ENCODE measurements around the gene GUCY2D.

GUCY2D gene

GRCh38 chr17:8004899-8005298, 2.5 kb downstream of the GUCY2D start:
- no peak overlapping the region for H3K27ac Mint-ChIP-seq
- DNase-seq (no peak), ATAC-seq (replicated peaks) (no peak)
- no peak overlapping the region for H3K4me3 Mint-ChIP-seq
- peaks cover 0 to 3% of the 10 kb centered on the region in 2 donors for H3K36me3 Mint-ChIP-seq
- peaks cover 40 to 53% of the 10 kb centered on the region in 2 donors for H3K27me3 Mint-ChIP-seq
- peaks cover 4% of the 10 kb centered on the region in 2 donors for H3K9me3 Mint-ChIP-seq
- H3K4me1 Mint-ChIP-seq: peaks cover 11% of the 10 kb centered on the region in 2 donors

- H3K9me3 Mint-ChIP-seq: peaks cover 4% of the 10 kb centered on the region in 2 donors
- no peak overlapping the region for H3K27ac Mint-ChIP-seq
- peaks cover 11% of the 10 kb centered on the region in 2 donors for H3K4me1 Mint-ChIP-seq
- no peak overlapping the region for H3K4me3 Mint-ChIP-seq
- no peak for DNase-seq
- no peak for ATAC-seq (replicated peaks)
- H3K27me3 Mint-ChIP-seq: peaks cover 42 to 55% of the 10 kb centered on the region in 2 donors
- H3K36me3 Mint-ChIP-seq: peaks cover 0 to 3% of the 10 kb centered on the region in 2 donors
Observed at GRCh38 chr17:8005357-8005756, 2.9 kb downstream of the GUCY2D start.

GRCh38 chr17:8005967-8006730, 3.7 kb downstream of the GUCY2D start:
- Mint-ChIP-seq H3K27me3 (peaks cover 38 to 49% of the 10 kb centered on the region in 2 donors), H3K9me3 (peaks cover 4% of the 10 kb centered on the region in 2 donors), H3K4me1 (peaks cover 11% of the 10 kb centered on the region in 2 donors), H3K36me3 (peaks cover 0 to 3% of the 10 kb centered on the region in 2 donors), H3K4me3 (no peak overlapping the region), H3K27ac (no peak overlapping the region)
- no peak for DNase-seq
- ATAC-seq (replicated peaks): peak; percentile 57 to 67

- H3K9me3 Mint-ChIP-seq: peaks cover 4% of the 10 kb centered on the region in 2 donors
- peaks cover 34 to 49% of the 10 kb centered on the region in 2 donors for H3K27me3 Mint-ChIP-seq
- H3K36me3 Mint-ChIP-seq: peaks cover 0 to 3% of the 10 kb centered on the region in 2 donors
- peaks cover 7 to 8% of the 10 kb centered on the region in 2 donors for H3K4me1 Mint-ChIP-seq
- ATAC-seq (replicated peaks) (no peak), DNase-seq (no peak)
- H3K4me3 Mint-ChIP-seq: no peak overlapping the region
- H3K27ac Mint-ChIP-seq: no peak overlapping the region
Observed at GRCh38 chr17:8006836-8007680, 4.6 kb downstream of the GUCY2D start.

GRCh38 chr17:8007836-8008235, 5.4 kb downstream of the GUCY2D start:
- H3K36me3 Mint-ChIP-seq: peaks cover 0 to 3% of the 10 kb centered on the region in 2 donors
- DNase-seq (no peak), ATAC-seq (replicated peaks) (no peak)
- H3K27ac Mint-ChIP-seq: no peak overlapping the region
- H3K27me3 Mint-ChIP-seq: peaks cover 30 to 48% of the 10 kb centered on the region in 2 donors
- peaks cover under 1 to 2% of the 10 kb centered on the region in 2 donors for H3K4me1 Mint-ChIP-seq
- peaks cover 4% of the 10 kb centered on the region in 2 donors for H3K9me3 Mint-ChIP-seq
- H3K4me3 Mint-ChIP-seq: no peak overlapping the region

GRCh38 chr17:8012045-8012580, 9.7 kb downstream of the GUCY2D start:
- no peak overlapping the region for H3K27ac Mint-ChIP-seq
- ATAC-seq (replicated peaks) (no peak), DNase-seq (no peak)
- no peak overlapping the region for H3K4me3 Mint-ChIP-seq
- H3K4me1 Mint-ChIP-seq: peaks cover 24 to 25% of the 10 kb centered on the region in 2 donors
- no peaks in the 10 kb centered on the region for H3K36me3 Mint-ChIP-seq
- H3K9me3 Mint-ChIP-seq: no peaks in the 10 kb centered on the region
- H3K27me3 Mint-ChIP-seq: peaks cover 39 to 64% of the 10 kb centered on the region in 2 donors

GRCh38 chr17:8012996-8013640, 10.7 kb downstream of the GUCY2D start:
- Mint-ChIP-seq H3K27me3 (peaks cover 35 to 58% of the 10 kb centered on the region in 2 donors), H3K4me3 (no peak overlapping the region), H3K27ac (no peak overlapping the region), H3K36me3 (no peaks in the 10 kb centered on the region), H3K9me3 (no peaks in the 10 kb centered on the region), H3K4me1 (peaks cover 25% of the 10 kb centered on the region in 2 donors)
- ATAC-seq (replicated peaks) (peak; percentile 68 to 70), DNase-seq (no peak)

- Mint-ChIP-seq H3K4me3 (no peak overlapping the region), H3K9me3 (no peaks in the 10 kb centered on the region), H3K27me3 (peaks cover 35 to 56% of the 10 kb centered on the region in 2 donors), H3K4me1 (peaks cover 25% of the 10 kb centered on the region in 2 donors), H3K36me3 (no peaks in the 10 kb centered on the region), H3K27ac (no peak overlapping the region)
- ATAC-seq (replicated peaks) (no peak), DNase-seq (no peak)
Observed at GRCh38 chr17:8013731-8014557, 11.5 kb downstream of the GUCY2D start.

- peaks cover 26 to 27% of the 10 kb centered on the region in 2 donors for H3K4me1 Mint-ChIP-seq
Observed at GRCh38 chr17:8014558-8014850, 12.1 kb downstream of the GUCY2D start.

GRCh38 chr17:8015236-8015956, 13.0 kb downstream of the GUCY2D start:
- Mint-ChIP-seq H3K4me1 (peaks cover 28 to 31% of the 10 kb centered on the region in 2 donors), H3K27me3 (peaks cover 43 to 63% of the 10 kb centered on the region in 2 donors), H3K4me3 (peak overlapping the region in 1 of 2 donors; percentile 80)

More at GRCh38 chr17:8014558-8014850, 12.1 kb downstream of the GUCY2D start:
- H3K9me3 Mint-ChIP-seq: no peaks in the 10 kb centered on the region
- H3K27ac Mint-ChIP-seq: no peak overlapping the region
- H3K4me3 Mint-ChIP-seq: no peak overlapping the region
- DNase-seq: no peak
- H3K36me3 Mint-ChIP-seq: no peaks in the 10 kb centered on the region
- no peak for ATAC-seq (replicated peaks)
- peaks cover 41 to 62% of the 10 kb centered on the region in 2 donors for H3K27me3 Mint-ChIP-seq

GRCh38 chr17:8015957-8016631, 13.7 kb downstream of the GUCY2D start:
- peaks cover 45 to 69% of the 10 kb centered on the region in 2 donors for H3K27me3 Mint-ChIP-seq
- H3K4me1 Mint-ChIP-seq: peaks cover 28 to 31% of the 10 kb centered on the region in 2 donors
- H3K4me3 Mint-ChIP-seq: peak overlapping the region; percentile 76 to 80
- no peak for DNase-seq
- H3K27ac Mint-ChIP-seq: no peak overlapping the region
- H3K36me3 Mint-ChIP-seq: no peaks in the 10 kb centered on the region
- no peaks in the 10 kb centered on the region for H3K9me3 Mint-ChIP-seq
- peak; percentile 22 to 38 for ATAC-seq (replicated peaks)

More at GRCh38 chr17:8015236-8015956, 13.0 kb downstream of the GUCY2D start:
- H3K27ac Mint-ChIP-seq: no peak overlapping the region
- no peaks in the 10 kb centered on the region for H3K36me3 Mint-ChIP-seq
- H3K9me3 Mint-ChIP-seq: no peaks in the 10 kb centered on the region
- ATAC-seq (replicated peaks): no peak
- DNase-seq: no peak

- peaks cover 28 to 31% of the 10 kb centered on the region in 2 donors for H3K4me1 Mint-ChIP-seq
Observed at GRCh38 chr17:8016632-8017424, 14.4 kb downstream of the GUCY2D start.

More at GRCh38 chr17:8016632-8017424, 14.4 kb downstream of the GUCY2D start:
- ATAC-seq (replicated peaks) (peak; percentile 76 to 77), DNase-seq (no peak)
- peak overlapping the region; percentile 15 for H3K27ac Mint-ChIP-seq
- H3K36me3 Mint-ChIP-seq: no peaks in the 10 kb centered on the region
- H3K27me3 Mint-ChIP-seq: peaks cover 49 to 72% of the 10 kb centered on the region in 2 donors
- peak overlapping the region; percentile 76 to 80 for H3K4me3 Mint-ChIP-seq
- no peaks in the 10 kb centered on the region for H3K9me3 Mint-ChIP-seq
